Urothelium cell line (cell line): ENCODE data around the gene OBSL1.

ENCODE experiments used
- DNase-seq: peaks from one replicate; pipeline ENCODE4 v3.0.0; 2011; ENCODE audit warnings: low spot score, mixed read lengths
- FAIRE-seq: peaks from 2 replicates; lab custom pipeline; 2011; peaks lifted over from hg19 to GRCh38; lab: Jason Lieb, UNC

OBSL1 gene

DNA sequence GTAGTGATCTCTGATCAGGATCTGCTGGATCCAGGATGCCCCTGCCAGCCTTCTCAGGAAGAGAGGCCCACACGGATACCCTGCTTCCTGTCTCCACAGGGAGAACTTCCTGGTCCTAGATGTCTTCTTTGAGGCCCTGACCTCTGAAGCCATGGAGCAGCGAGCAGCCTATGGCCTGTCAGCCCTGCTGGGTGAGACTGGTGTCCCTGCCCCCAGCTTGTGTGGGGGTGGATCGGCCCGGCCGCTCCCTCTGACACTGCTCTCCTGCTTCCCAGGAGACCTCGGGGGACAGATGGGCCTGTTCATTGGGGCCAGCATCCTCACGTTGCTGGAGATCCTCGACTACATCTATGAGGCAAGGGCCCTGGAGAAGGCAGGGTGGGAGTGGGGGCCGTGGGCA lies 34.4 kb downstream of the OBSL1 start:
- DNase-seq (no peak), FAIRE-seq (no peak)

DNA sequence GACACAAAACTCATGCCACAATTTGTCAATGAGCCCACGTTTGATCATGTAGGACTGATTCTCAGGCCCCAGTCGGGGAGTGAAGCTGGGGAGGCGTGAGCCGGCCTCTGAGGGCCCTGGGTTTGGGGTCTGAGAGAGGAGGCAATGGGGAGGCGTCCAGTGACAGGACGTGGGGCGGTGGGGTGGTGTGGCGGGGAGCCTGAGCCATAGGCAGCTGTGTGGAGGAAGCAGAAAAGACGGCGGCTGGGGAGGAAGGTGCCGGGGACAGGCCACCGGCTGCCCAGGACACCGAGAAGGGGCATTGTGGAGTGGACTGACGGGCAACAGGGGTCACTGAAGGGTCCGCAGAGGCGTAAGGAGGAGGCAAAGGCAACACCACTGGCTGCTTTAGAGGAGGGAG lies 34.9 kb downstream of the OBSL1 start:
- no peak for FAIRE-seq
- DNase-seq, result no peak

DNA sequence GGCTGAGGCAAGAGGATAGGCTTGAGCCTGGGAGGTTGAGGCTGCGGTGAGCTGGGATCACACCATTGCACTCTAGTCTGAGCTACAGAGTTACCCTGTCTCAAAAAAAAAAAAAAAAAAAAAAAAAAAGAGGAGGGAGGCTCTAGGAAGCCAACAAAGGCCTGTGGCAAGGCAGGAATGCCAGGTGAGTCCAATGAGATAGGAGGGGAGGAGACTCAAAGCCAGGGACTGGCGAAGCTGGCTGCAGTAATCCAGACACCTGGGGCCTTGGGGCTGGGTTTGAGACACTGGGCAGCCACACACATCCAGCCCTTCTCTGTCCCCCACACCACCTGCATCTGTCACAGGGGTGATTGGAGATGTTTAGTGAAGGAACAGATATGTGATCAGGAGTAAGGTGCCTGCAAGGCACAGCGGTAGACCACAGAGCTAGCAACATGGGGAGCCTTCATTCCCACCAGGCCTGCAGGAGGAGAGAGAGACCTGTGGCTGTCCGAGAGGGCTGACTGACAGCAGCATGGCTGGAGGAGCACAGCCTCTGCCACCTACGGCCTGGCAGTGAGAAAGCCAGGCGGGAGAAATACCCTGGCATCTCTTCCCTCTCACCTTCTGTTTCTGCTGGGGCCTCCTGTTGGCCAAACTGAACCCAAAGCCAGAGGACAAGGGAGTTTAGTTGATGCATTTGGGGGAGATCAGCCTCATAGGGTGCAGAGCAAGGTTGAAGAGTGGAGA lies 37.2 kb downstream of the OBSL1 start:
- no peak for FAIRE-seq
- no peak for DNase-seq

DNA sequence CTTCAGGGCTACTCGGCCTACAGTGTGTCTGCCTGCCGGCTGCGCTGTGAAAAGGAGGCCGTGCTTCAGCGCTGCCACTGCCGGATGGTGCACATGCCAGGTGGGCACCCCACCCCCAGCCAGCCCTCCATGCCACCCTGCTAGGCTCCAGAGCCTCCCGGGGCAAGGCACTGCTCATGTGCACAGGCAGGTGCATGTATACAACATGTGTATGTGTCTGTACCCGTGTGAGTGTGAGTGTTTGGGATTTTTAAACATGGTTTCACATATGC lies 39.0 kb downstream of the OBSL1 start:
- DNase-seq (no peak), FAIRE-seq (no peak)

DNA sequence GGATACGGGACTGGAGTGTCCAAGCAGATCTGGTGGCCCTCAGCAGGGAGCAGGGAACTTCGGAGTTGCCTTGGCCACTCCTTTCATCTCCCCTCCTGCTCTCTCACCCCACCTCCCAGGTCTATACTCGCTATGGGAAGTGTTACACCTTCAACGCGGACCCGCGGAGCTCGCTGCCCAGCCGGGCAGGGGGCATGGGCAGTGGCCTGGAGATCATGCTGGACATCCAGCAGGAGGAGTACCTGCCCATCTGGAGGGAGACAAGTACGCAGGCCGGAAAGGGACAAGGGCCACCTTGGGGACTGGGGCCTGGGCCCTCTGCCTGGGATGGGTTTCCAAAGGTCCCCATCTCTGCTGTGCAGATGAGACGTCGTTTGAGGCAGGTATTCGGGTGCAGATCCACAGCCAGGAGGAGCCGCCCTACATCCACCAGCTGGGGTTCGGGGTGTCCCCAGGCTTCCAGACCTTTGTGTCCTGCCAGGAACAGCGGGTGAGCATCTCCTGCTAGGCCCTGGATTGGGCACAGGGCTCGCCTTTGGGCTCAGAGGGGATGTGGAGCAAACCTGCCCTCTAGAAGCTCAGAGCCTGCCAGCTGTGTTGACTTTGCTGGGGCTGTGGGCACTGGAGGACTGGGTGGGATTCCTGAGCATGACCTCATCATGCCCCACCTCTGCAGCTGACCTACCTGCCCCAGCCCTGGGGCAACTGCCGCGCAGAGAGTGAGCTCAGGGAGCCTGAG lies 39.5 kb downstream of the OBSL1 start:
- FAIRE-seq (no peak), DNase-seq (no peak)

DNA sequence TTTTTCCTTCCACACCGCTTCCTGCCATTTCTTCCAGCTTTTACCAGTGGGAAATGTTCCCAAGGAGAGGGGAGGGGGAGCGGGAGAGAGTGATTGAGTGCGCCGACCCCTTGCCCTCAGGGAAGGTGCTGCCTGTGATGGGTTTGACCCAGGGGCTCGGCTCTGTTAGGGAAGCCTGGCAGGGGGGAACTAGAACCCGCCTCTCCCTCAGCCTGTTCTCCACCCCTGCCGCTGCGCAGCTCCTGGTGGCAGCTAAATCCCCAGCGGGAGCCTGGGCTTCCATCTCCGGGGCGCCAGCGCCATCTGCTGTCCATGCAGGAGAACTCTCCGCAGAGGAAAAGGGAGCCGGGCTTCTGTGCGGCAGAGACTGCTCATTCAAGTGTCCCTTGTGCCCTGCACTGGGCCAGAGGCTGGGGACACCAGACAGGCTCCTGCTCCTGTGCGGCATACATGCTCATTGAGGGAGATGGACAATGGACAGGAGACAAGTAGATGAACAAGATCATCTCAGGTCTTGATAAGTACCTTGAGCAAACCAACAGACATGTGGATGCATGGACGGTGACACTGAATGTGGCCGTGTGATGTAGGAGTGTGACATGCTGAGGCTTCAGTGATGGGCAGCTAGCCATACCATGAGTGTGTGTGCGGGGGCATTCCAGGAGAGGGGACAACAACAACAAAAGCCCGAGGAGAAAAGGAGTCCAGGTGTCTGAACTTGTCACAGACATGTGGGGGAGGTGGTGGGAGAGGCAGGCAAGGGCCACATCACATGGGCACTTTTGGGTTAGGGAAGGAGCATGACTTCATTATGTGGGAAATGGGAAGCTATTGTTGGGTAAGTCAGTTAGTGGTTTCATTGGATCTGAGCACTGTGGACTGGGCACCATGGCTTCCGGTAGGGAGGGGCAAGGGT lies 41.0 kb downstream of the OBSL1 start:
- DNase-seq (peak; percentile 93), FAIRE-seq (peak; percentile 58)

DNA sequence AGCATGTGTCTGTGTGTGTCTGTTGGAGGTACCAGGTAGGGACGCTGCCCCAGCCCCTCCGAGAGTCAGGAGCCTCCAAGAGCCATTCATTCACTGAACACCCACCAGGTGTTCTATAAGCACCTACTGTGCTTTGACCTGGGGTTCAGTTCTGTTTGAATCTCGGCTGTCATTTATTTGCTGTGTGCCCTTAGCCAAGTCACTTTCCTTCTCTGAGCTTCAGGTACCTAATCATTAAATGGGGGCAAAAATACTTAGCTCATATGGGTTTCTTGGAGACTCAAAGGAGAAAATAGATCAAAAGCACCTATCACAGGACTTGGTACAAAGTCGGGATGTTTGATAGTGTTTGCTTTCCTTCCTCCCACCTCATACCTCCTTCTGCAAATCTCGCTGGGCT lies 43.9 kb downstream of the OBSL1 start:
- no peak for FAIRE-seq

DNA sequence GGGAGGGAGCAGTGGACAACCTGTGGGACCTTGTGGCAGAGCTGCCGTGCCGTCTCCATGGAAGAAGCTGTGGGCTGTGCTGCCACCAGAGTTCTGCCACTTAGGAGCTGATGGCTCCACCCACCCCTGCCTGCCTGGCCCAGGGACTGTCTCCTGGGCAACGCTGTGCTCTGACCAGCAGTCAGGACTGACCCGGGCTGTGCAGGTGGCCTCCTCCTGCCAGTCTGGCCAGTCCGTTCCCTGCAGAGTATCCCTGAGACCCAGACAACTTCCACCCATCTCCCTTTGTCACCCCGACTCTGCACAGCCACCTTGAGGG lies 44.3 kb downstream of the OBSL1 start:
- FAIRE-seq, result no peak
- DNase-seq, result no peak

More for the DNA sequence above, 43.9 kb downstream of the OBSL1 start:
- DNase-seq, result no peak

DNA sequence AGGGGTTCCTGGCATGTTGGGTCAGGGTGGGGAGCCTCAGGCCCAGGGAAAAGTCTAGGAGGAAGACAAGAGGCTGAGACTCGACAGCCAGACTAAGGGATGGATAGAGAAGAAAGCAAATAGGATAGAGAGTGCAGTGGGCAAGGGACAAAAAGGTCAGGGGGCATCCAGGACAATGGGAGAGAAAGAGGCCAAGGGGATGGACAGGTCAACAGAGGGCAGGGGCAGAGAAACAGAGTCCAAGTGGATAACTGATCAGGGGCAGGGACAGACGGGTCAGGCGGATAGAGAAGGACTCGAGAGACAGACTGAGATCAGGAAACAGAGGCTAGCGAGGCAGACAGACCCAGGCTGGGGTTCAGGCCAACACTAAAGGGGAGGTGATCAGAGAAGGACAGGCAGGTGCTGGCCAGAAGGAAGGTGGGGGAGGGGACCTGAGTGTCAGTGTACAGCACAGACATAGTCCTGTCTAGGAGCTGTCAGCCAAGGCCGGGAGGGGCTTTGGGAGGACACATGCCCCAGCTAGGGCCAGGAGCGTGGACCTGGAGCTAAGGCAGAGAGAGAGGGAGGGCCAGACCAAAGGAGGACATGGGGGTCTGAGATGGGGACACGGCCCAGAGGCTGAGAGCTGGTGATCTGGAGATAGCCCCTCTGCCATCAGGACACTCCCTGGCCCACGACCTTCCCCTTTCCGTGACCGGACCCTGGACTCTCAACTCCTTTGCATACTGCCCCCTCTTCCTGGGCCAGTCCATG lies 44.8 kb downstream of the OBSL1 start:
- DNase-seq (no peak), FAIRE-seq (no peak)

DNA sequence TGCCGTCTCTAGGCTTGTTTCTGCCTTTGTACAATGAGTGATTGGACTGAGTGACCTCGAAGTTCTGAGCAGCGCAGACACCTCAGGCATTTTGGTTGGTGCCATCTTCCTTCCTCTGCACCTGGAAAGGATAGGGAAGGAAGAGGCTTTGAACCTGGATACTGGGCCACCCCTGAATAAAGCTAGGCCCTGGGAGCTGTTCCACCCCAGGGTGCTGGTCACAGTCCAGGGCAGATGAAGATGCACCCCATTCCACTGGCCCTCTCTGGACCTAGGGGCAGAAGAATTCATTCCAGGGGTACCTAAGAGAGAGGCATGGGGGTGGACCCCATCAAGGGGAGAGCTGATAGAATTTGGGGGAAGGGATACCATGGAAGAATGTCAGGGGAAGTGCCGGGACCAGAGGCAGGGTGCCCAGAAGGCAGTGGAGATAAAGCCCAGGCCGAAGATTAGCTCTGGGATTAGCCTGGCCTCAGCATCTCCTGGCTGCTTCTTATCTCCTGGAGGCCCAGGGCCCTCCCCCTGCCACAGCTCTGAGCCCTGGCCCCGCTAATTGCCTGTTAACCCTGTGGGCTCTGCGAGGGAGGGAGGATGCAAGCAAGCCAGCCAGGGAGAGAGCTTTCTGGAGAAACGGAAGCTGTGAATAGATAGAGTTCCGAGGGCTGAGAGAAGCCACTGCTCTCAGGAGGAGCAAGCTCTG lies 45.7 kb downstream of the OBSL1 start:
- FAIRE-seq, result no peak
- DNase-seq, result no peak

DNA sequence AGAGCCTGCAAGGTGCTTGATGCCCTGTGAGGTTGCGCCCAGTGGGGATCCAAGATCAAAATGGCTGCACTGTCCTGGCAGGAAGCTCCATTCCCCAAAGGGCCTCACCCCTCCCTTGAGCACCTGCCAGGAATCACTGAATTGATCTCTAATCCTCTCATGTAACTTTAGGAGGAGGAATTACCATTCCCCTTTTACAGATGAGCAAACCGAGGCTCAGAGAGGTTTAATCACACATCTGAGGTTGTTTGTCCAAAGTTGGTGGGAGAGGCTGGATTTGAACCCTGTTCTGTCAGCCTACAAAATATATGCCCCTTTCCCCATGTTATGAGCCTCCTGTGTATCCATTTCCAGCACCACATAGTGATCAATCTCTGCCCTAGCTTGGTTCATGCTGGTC lies 46.5 kb downstream of the OBSL1 start:
- FAIRE-seq (no peak), DNase-seq (no peak)

DNA sequence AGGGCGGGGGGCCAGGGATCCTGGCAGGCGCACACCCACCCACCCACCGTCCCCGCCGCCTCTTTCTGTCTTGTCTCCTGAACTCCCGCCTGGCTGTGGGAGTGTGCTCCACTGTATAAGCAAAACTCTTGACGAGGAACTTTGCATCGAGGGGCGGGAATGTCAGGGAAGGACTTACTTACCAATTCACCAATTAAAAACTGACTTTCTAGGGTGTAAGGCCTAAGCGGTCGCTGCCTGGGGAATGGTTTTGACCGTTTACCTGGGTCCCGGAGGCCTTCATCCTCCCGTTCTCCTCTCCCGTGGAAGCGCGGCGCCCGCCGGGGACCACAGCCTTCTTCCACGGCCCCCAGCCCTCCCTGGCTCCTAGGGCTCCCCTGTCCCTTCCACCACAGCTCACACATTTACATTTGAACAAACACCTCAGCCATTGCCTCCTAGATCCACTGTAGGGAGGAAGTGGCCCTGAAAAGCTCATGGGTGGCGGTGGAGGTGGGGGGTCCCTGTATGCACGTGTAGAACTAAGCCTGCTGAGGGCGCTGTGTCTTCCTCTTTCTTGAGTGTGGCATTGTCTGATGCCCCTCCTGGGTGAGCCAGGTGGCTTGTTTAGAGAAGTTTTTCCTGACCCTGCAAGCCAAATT lies 48.2 kb downstream of the OBSL1 start:
- FAIRE-seq (no peak), DNase-seq (no peak)

DNA sequence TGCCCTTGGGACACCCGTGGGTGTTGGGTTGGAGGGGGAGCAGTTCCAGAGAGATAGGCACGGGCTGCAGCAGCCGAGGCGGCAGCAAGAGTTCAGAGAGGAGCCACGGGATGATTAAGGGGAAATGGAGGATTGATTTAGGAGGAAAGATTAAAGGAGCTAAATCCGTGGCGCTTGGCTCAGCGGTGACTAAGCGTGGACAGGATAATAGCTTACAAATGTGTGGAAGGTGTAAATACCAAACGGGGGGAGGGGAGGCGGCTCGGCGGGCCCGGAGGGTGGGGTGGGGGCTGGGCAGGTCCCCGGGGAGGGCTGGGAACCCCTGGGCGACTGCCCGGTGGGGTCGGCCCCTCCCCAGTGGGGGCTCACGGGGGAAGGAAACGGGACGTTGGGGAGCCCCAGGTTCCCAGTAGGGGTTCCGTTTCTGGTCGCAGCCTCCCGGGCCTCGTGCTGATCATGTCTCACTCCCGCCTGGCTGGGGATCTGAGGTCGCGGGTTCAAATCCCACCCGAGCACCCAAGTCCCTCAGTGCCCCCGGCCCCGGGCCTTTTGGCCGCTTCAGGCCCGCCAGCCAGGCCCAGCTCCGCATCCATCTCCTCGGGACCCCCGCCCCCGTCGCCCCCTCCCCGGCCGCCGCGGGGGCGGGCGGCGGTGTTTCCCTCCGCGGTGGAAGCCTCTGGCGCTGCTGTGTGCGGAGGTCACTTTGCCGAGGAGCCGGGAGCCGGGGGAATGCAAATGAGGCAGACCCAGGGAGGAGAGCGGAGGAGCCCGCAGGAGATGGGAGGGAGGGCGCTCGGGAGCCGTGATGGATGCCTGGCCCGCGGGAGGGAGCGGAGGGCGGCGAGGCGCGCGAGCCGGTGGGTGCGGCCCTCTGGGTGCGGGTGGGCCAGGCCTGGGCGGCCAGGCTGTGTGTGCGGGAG lies 49.0 kb downstream of the OBSL1 start:
- FAIRE-seq (no peak), DNase-seq (peak; percentile 37)

DNA sequence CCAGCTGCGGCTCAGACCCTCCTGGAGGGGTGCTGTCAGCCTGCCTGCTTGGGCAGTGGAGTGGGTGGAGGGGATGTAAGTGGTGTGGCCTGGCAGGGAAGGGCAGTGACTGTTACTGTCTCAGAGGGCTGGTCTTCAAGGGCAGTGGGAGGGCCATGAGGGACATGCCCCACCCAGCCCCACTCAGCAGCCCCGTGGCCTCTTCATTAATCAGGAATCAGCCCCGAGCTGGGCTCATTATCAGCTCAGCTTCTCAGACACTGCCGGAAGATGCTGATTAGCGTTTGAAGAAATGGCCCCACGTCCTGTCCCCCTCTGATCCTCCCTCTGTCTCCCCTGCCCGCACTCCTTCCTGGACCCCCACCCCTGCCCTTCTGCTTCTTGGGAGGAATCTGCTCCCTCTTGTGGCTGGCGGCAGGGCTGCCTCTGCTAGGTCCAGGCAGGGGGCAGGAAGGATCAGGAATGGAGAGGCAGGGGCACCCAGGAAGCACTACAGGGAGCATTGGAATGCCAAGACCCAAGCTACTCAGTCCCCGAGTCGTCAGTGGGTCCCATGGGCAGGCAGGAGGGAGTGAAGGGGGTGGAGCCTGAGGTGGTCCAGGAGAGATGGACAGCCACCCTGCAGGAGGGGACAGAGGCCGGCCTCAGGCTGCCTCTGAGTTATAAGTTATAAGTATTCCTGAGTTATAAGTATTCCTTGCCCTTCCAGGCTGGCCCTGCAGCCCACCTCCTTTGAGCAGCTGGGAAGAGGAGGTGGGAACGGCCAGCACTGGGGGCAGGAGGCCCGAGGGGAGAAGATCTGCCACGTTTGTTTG lies 50.1 kb downstream of the OBSL1 start:
- DNase-seq, result peak; percentile 85
- FAIRE-seq, result peak; percentile 20

DNA sequence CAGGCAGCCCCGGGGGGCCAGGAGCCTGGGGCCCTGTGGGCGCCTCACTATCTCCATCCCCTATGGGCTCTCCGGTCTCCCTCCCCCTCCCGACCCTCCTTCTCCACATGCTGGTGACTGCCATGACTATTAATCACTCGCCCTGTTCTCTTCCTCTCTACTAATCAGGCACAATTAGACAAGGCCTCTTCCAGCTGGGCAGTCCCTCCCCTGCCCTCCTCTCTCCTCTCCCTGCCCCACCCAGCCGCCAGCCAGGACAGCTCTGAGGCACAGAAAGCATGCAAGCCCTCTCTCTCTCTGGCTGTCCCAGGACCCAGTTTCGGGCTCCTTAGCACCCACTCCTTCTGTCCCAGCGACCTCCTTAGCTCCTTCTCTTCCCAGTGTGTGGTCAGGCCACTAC lies 51.3 kb downstream of the OBSL1 start:
- no peak for FAIRE-seq

DNA sequence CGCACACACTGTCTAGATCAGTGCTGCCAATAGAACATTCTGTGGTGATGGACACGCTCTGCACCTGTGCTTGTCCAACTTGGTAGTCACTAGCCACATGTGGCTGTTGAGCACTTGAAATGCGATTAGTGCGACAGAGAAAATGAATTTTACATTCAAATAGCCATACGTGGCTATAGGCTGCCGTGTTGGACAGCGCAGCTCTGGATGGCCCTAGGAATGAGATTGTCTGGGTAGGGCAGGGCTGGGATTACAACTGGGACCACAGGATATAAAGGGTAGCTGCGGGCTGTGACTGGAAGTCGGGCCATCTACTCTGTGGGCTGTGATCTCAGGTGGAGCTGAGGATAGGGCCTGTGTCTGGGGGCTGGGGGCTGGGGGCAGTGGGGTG lies 51.8 kb downstream of the OBSL1 start:
- no peak for DNase-seq
- no peak for FAIRE-seq

More for the DNA sequence above, 51.3 kb downstream of the OBSL1 start:
- no peak for DNase-seq

DNA sequence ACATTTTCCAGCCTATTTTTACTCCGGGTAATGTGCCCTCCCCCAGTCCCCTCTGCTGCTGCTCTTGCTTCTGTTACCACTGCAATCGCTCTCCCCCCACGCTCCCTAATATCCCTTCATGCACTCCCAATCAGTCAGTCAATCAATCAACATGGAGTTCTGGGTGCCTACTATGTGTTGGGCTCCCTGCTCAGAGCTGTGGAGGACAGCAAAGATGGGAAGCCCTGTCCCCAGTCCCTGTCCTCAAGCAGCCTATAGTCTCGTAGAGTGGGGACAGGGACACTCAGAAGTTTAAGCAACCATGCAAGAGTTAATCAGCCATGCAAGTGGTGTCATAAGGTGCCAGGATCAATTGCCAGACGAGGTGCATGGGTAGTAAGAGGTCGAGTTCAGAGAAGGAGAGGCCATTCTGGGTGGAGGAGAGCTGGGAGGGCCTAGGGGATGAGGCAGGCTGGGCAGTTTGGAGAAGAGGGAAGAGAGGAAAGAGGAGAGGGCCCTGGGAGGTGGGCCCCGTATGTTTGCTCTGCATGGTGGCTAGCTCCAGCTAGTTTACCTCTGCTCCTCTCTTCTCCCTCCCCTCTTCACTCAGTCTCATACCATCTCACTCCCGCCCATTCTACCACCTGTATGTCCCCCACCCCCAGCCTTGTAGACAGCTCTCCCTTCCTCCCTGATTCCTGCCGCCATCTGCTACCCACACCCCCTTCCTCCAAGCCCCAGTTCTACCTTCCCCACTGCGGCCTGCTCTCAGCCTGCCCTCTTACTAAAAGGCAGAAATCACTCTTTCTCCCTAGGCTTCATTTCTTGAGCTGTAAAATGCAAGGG lies 53.2 kb downstream of the OBSL1 start:
- FAIRE-seq (no peak), DNase-seq (no peak)
